Measurements from ENCODE around the gene AS3MT.
"Not testable (repeated sequence)": the region's sequence is repeated elsewhere in the genome, so short reads cannot be mapped to it uniquely, and the experiment has no call there.

AS3MT gene

DNA sequence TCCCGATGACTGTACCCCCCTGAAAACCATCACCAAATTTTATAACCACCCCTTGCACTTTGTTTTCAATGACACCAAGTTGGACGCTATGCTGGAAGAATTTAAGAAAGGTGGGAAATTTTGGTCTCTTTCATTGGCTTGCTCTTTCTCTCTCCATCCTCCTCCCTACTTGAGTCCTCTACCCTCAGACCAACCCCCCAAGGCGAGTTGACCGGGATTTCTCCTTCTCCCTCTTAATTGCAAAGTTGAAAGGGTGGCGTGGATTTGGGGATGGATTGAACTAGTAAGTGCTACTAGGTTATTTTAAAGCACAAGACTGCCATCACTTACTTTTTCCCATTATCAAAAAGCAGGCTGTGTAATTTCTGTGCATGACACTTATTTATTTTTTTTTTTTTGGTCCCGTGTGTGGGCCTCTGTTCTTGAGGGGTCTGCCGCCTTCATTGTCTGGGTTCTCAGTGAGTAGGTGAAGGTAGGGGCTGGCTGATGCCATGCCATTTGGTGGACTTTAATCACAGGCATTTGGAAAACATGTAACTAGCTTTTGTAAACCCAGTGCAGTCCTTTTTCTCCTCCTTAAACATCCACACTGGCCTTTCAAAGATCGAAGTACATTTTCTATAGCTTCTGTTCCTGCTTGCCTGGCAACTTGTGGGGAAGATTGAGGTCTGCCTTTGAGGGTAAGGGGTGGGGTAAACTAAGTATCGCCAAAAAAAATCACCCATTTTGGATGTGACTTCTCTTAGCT, 50.9 kb downstream of the AS3MT start:
- no peak for DNase-seq

DNA sequence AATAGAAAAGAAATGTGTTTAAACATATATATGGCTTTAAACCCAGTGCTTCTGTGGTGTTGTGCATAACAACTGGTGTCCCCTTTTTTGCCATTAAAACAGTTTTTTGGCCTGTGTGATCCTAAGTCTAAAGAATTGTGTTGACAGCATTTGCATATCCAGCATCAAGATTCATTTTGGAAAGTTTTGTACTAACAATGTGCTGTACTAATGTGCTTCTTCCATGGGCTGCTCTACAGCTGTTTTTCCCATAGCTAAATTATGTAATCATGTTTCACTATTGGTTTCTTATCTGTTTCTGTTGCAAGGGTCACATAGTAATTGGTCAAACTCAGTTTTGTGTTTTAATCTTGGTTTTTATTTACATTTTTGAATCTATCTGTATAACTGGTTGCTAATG, 54.3 kb downstream of the AS3MT start:
- no peak for DNase-seq

DNA sequence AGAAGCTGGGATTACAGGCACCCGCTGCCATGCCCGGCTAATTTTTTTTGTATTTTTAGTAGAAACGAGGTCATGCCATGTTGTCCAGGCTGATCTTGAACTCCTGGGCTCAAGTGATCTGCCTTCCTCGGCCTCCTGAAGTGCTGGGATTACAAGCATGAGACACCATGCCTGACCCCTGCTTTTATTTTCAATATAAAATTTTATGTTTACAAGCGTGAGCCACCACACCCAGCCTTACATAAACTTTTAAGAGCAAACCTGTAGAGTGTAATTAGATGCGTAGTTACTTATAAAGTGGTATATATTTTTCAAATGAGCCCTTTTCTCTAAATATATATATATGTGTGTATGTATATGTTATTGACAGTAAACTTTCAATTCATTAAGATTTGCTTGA, 57.6 kb downstream of the AS3MT start:
- DNase-seq = no peak

DNA sequence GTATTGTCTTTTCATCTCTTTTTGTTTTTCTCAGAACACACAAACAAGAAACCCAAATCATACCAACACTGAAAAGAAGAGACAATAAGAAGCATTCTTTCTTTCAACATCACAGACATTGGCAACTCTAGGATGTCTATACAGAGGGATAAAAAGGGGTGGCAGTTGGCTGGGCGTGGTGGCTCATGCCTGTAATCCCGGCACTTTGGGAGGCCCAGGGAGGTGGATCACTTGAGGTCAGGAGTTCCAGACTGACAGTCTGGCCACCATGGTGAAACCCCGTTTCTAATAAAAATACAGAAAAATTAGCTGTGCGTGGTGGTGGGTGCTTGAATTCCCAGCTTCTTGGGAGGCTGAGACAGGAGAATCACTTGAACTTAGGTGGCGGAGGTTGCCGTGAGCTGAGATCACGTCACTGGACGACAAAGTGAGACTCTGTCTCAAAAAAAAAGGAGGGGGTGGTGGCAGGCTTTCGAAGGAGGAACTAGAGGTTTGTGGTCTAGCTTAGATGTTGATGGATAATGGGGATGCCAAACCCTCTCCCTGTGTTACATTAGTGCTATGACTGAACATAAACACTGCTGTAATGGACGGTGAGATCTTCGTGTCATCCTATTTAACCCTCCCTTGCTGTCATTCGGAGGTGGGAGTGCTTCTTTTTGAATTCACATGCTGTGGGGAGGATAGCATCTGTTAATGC, 58.2 kb downstream of the AS3MT start:
- DNase-seq = no peak

DNA sequence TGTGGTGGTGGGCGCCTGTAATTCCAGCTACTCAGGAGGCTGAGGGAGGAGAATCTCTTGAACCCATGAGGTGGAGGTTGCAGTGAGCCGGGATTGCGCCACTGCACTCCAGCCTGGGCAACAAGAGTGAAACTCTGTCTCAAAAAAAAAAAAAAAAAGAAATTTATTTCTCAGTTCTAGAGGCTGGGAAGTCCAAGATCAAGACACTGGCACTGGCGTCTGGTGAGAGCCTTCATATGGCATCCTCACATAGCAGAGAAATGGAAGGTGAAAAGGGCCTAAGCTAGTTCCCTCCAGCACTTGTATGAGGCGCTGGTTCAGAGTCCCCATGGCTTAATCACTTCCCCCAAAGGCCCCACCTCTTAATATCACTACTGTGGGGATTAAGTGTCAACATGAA, 59.2 kb downstream of the AS3MT start:
- not testable (repeated sequence) for DNase-seq

DNA sequence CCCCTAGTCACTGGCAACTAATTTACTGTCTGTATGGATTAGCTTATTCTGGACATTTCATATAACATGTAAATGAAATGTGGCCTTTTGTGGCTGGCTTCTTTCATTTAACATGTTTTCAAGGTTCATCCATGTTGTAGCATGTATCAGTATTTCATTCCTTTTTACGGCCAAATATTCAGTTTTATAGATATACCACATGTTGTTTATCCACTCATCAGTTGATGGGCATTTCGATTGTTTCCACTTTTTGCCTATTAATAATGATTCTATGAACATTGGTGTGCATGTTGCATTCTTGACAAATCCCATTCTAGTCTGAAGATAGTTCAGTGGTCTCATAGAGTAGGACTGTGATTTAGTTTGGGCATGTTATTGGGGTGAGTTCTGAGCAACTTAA, 61.5 kb downstream of the AS3MT start:
- no peak for DNase-seq

DNA sequence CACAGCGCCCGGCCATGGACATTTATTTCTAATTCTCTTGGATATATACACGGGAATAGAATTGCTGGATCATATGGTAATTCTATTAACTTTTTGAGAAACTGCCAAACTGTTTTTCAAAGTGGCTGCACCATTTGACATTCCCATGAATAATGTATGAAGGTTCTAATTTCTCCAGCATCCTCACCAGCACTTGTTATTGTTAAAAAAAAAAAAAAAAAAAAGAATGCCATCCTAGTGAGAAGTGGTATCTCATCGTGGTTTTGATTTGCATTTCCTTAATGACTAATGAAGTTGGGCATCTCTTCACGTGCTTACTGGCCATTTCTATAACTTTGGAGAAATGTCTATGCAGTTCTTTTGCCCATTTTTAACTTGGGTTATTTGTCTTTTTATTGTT, 62.4 kb downstream of the AS3MT start:
- DNase-seq = no peak

DNA sequence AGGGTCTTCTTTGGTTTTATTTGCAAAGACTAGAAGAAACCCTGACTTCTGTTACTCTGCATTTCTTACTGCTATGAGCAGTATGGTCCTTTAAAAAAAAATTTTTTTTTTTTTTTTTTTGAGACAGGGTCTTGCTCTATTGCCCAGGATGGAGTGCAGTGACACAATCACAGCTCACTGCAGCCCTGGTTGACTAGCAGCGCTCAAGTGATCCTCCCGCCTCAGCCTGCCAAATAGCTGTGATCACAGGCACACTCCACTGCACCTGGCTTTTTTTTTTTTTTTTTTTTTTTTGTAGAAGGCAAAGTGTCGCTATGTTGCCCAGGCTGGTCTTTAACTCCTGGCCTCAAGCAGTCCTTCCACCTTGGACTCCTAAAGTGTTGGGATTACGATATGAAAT, 66.2 kb downstream of the AS3MT start:
- no peak for DNase-seq

DNA sequence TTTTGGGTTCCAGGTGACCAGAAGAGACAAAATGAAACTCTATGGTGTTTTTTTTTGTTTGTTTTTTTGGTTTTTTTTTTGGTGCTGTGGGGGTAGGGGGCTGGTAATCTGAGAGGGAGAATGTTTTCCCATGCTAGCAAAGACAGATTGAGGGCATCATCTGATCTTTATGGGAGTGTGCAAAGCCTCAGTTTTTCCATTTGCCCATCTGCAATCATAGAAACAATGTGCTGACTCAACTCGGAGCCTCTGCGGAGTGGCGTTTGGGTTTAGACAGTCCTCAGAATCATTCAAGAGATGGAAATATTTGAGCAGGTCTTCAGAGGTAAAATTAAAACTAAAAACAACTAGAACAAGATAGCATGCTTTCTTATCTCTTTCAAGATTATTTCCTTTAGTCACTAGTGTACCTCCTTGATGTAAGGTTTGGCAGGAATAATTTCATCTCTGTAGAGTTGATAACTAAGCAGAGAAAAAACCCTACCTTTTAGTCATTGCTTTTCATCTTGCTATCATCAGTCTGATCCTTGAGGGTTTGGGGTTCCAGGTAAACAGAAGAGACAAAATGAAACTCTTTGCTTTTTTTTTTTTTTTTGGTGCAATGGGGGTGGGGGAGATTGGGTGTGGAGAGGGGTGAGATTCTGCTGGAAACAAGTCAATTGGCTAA, 66.8 kb downstream of the AS3MT start:
- no peak for DNase-seq

DNA sequence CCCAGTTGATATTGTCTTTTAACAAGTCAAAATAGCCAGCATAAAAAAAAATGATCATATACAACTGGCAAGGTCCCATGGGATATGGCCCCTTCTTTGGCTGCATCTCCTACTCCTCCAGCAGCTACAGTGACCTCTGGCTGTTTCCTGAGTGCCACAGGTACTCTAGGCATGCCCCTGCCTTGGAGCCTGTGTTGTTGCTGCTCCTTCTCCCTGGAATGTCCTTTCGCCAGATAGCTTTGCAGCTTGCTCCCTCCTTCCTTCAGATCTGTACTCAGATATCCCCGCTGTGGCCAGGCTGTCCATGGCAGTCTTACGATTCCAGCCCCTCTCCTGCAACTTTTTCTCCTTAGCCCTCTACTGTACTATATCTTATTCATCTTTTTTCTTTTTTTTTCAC, 72.1 kb downstream of the AS3MT start:
- DNase-seq = no peak

DNA sequence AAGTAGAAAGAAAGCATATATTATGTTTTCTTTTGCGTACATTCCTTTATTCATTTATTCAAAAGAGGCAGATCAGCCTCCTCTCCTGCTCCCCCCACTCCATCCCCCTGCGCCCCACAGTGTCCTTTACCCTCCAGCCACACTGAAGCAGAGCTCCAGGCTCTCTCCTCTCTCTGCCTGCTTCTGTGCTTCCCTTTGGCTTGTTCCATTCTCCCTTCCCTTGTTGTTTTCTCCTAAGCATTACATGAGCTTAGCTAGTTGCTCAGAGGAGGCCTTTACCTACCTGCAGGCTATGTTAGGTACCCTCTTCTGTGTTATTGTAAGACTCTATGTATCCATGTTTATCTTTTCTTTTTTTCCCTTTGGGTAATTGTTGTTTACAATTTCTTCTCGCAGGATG, 76.2 kb downstream of the AS3MT start:
- DNase-seq = no peak

DNA sequence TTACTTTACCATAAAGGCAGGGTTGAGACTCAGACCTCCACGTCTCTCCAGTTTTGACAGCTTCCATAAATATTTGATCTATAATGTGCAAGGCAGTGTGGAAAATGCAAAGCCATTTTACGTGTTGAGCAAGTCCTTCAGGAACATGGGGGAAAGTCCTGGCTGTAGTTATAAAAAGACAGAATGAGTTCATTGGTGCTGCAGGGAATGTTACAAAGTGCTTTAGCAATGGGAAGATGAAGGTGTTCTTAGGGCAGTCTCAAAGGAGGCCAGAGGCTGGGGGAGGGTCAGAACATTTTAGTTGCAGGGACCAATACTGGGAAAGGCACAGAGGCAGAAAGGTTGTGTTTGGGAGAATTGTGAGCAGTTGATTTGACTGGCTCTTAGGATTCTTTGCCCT, 76.7 kb downstream of the AS3MT start:
- no peak for DNase-seq

DNA sequence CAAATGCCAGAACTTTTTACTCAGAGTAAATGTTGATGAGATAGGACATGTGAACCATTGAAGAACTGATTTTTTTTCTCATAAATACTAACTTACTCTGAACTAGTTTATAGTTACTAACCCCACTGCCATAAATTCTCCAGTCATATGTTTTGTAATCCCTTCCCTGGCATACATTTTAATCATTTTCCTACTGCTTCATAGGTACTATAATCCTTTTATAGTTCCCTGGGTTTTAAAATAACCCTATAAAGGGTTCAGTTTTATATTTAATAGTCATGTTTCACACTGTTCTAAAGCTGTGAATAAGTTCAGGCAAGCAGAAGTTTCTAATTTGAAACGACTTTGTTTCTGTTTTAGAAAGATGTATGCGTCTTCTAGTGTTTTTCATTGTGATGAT, 77.7 kb downstream of the AS3MT start:
- no peak for DNase-seq

DNA sequence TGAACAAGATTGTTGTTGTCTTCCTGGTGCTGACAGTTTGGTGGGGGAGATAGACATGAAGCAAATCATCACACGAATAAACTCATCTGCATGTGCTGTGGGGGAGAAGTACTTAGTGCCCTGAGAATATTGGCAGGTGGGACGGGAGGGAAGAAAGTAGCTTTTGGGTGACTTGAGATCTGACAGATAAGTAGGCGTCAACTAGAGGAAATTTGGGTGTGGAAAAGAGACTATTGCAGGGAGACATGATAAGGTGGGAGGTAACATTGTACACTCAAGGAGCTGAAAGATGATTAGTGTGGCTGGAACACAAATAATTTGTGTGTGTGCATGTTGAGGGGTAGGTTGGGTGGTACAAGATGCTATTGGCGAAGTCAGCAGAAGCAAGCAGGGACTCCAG, 78.9 kb downstream of the AS3MT start:
- no peak for DNase-seq

DNA sequence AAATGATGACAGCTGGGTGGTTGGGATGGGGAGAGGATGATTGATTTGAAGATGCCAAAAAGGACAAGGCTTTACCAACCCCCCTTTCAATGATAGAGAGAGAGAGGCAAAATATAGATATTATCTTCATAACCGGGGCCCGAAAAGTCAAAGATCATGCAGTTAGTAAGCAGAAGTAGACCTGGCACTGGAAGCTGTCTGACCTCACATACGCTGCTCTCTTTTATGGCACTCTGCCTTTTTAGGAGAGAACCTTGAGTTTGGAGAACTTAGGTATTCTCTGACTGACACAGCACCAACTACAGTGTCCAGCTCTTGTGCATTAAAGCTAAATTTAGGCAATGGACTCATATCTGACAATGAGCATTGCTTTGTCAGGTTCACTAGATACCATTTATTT, 79.5 kb downstream of the AS3MT start:
- no peak for DNase-seq

DNA sequence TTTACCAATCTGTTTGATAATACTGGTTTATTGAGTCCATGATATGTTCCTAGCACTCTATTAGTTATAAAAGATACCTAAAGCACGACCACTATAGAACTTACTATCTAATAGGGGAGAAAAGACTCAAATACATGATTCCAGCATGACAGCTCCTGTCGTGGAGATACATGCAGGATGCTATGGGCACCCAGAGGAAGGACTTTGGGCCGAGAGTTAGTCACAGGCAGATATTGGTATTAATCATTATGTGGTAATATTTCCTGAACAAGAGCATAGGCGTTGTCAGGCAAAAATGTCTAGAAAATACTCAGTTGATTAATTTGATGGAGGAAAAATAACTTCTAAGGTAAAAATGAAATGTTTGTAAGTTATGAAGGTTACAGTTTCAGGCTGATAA, 80.6 kb downstream of the AS3MT start:
- DNase-seq = no peak

DNA sequence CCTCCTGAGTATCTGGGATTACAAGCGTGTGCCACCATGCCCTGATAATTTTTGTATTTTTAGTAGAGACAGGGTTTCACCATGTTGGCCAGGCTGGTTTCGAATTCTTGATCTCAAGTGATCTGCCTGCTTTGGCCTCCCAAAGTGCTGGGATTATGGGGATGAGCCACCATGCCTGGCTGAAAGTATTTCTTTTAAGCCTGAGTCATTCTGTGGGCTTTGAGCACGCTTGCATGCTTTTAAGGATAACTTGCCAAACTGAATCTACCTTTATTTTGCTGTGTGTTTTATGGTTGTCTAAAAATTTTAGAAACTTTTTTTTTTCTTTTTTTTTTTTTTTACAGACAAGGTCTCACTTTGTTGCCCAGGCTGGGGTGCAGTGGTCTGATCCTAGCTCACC, 82.0 kb downstream of the AS3MT start:
- no peak for DNase-seq
